ENCODE data around the gene TENT5A. TPM values are rescaled to one million over a fixed set of nuclear protein-coding genes. Genes with fewer than 3 reads are reported as not detected.

The TENT5A gene
- total RNA-seq, 2 donors from 2014 or later: 20.1 to 32.8 TPM

- H3K4me3 ChIP-seq: no peak overlapping the region
- no peak overlapping the region for H3K9ac ChIP-seq (ENCODE audit: low read depth in 2 of 2, low read length in 2 of 2)
- TF ChIP-seq, protein P1, sequence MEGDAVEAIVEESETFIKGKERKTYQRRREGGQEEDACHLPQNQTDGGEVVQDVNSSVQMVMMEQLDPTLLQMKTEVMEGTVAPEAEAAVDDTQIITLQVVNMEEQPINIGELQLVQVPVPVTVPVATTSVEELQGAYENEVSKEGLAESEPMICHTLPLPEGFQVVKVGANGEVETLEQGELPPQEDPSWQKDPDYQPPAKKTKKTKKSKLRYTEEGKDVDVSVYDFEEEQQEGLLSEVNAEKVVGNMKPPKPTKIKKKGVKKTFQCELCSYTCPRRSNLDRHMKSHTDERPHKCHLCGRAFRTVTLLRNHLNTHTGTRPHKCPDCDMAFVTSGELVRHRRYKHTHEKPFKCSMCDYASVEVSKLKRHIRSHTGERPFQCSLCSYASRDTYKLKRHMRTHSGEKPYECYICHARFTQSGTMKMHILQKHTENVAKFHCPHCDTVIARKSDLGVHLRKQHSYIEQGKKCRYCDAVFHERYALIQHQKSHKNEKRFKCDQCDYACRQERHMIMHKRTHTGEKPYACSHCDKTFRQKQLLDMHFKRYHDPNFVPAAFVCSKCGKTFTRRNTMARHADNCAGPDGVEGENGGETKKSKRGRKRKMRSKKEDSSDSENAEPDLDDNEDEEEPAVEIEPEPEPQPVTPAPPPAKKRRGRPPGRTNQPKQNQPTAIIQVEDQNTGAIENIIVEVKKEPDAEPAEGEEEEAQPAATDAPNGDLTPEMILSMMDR (IDR thresholded peaks at IDR 0.05): no peak
- H3K27me3 ChIP-seq: no peaks in the 10 kb centered on the region
- DNase-seq: no peak
- H3K4me1 ChIP-seq: no peaks in the 10 kb centered on the region
- intact Hi-C loops (cut with DNase I): no loop called here
- H3K9me3 ChIP-seq: no peaks in the 10 kb centered on the region
- no peak overlapping the region for H3K27ac ChIP-seq
- no peaks in the 10 kb centered on the region for H3K36me3 ChIP-seq
These were observed 37.8 kb downstream of the TENT5A start for GRCh38 chr6:81714684-81715083.

DNA sequence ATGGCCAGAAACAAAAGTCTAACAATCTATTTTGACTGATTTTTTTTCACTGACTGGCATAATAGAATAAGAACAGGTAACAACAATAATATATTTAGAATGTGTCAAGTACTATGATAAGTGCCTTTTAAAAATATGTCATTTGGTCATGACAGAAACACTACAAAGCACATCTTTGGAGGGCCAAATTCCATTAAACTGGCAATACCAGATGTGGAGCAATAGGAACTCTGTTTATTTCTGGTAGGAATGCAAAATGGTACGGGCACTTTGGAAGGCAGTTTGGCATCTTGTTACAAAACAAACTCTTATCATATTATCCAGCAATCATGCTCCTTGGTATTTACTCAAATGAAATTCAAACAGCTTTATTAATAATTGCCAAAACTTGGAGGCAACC, 39.3 kb downstream of the TENT5A start:
- H3K4me3 ChIP-seq: no peak overlapping the region
- H3K27ac ChIP-seq: no peak overlapping the region
- TF ChIP-seq, protein P1 (IDR thresholded peaks at IDR 0.05): no peak
- intact Hi-C loops (cut with DNase I): no loop called here
- no peaks in the 10 kb centered on the region for H3K4me1 ChIP-seq
- DNase-seq: no peak
- no peaks in the 10 kb centered on the region for H3K9me3 ChIP-seq
- H3K9ac ChIP-seq (ENCODE audit: low read depth in 2 of 2, low read length in 2 of 2): no peak overlapping the region
- no peaks in the 10 kb centered on the region for H3K36me3 ChIP-seq
- H3K27me3 ChIP-seq: no peaks in the 10 kb centered on the region

DNA sequence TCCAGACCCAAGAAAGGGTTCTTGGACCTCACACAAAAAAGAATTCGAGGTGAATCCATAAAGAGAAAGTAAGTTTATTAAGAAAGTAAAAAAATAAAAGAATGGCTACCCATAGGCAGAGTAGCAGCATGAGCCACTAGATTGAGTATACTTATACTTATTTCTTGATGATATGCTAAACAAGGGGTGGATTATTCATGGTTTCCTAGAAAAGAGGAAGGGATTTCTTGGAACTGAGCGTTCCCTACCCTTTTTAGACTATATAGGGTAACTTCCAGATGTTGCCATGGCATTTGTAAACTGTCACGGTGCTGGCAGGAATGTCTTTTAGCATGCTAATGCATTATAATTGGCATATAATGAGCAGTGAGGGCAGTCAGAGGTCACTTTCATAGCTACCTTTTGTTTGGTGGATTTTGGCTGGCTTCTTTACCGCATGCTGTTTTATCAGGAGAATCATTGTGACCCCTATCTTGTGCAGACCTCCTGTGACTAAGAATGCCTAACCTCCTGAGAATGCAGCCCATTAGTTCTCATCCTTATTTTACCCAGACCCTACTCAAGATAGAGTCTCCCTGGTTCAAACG, 44.3 kb downstream of the TENT5A start:
- Histone ChIP-seq H3K4me1 (no peaks in the 10 kb centered on the region), H3K27me3 (no peaks in the 10 kb centered on the region), H3K9me3 (no peaks in the 10 kb centered on the region), H3K27ac (no peak overlapping the region), H3K9ac (ENCODE audit: low read depth in 2 of 2, low read length in 2 of 2) (no peak overlapping the region), H3K36me3 (no peaks in the 10 kb centered on the region), H3K4me3 (no peak overlapping the region)
- intact Hi-C loops (cut with DNase I): no loop called here
- DNase-seq: no peak
- TF ChIP-seq, protein P1 (IDR thresholded peaks at IDR 0.05): no peak

DNA sequence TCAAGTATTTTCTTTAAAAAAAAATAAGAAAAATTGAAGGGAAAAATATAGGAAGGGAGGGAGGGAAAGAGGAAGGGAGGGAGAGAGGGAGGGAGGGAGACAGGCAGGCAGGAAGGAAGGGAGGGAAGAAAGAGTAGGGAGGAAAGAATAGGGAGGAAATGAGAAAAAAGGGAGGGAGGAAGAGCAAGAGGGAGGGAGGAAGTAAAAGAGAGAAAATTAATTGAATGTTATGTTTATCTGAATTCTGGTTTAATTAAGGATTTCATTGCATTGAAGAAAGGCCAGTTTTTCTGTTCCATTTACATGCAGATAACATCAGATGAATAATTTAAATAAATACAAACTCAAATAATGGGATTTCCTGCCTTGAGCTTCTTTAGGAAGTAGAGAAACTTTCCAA, 47.8 kb downstream of the TENT5A start:
- no peak for DNase-seq
- intact Hi-C loops (cut with DNase I): no loop called here
- H3K9ac ChIP-seq (ENCODE audit: low read depth in 2 of 2, low read length in 2 of 2): no peak overlapping the region
- no peak overlapping the region for H3K4me3 ChIP-seq
- no peak overlapping the region for H3K27ac ChIP-seq
- no peaks in the 10 kb centered on the region for H3K36me3 ChIP-seq
- TF ChIP-seq, protein P1 (IDR thresholded peaks at IDR 0.05): no peak
- H3K9me3 ChIP-seq: no peaks in the 10 kb centered on the region
- no peaks in the 10 kb centered on the region for H3K4me1 ChIP-seq
- H3K27me3 ChIP-seq: no peaks in the 10 kb centered on the region

GRCh38 chr6:81700414-81700813, 52.1 kb downstream of the TENT5A start:
- H3K36me3 ChIP-seq: no peaks in the 10 kb centered on the region
- intact Hi-C loops (cut with DNase I): no loop called here
- no peak for DNase-seq
- TF ChIP-seq, protein P1 (IDR thresholded peaks at IDR 0.05): no peak
- H3K9ac ChIP-seq (ENCODE audit: low read depth in 2 of 2, low read length in 2 of 2): no peak overlapping the region
- H3K9me3 ChIP-seq: no peaks in the 10 kb centered on the region
- no peaks in the 10 kb centered on the region for H3K4me1 ChIP-seq
- H3K27ac ChIP-seq: no peak overlapping the region
- no peak overlapping the region for H3K4me3 ChIP-seq
- no peaks in the 10 kb centered on the region for H3K27me3 ChIP-seq

Measured in colonic mucosa (tissue), 4 donors.